HG03558 (cell line): ENCODE results near the gene POF1B.
"Not testable (repeated sequence)": the region's sequence is repeated elsewhere in the genome, so short reads cannot be mapped to it uniquely, and the experiment has no call there.

Experiments used
- ATAC-seq: cut with Tn5 transposase; IDR thresholded peaks from one replicate; pipeline ENCODE4 v1.9.1; 2021; ENCODE audit warnings: moderate number of reproducible peaks; ENCODE audit not compliant: unreplicated experiment; ENCODE audit errors: extremely low read depth

POF1B gene

DNA sequence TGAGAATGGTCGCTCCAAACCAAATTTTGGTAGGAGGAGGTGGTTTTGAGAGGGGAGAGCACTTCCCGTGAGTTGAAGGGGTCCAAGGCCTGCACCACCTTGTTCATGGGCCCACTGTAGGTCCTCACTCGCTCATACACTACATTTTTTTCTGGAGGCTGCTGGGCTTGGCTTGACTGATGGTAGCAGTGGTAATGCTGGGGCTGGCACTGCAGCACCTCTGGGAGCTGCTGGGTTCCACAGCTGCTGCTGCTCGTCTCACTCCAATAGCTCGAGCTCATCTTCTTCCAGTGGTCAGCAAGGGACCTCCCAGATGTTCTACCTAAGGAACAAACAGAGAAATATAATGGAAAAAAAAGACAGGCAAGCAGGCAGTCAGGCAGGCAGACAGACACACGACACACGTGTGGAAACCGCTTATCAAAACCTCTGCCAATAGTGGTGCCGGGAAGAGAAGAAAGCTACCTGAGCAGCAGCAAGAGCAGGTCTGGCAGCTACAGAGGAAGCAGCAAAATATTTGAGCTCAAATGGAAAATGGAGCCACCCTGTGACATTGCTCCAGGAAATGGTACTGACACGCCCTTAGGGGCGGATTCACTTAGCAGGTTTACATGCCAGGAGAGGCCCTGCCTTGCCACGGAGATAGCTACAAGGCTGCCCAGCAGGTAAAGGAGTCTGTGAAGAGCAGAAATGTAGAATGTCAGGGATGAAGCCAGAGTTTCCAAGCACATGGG is at the start of gene POF1B:
TSS of gene POF1B (minus strand) at position 492 of the 734 bp plus-strand sequence. CDS start at position 281, 211 bp downstream.
- peak; percentile 43 for ATAC-seq

DNA sequence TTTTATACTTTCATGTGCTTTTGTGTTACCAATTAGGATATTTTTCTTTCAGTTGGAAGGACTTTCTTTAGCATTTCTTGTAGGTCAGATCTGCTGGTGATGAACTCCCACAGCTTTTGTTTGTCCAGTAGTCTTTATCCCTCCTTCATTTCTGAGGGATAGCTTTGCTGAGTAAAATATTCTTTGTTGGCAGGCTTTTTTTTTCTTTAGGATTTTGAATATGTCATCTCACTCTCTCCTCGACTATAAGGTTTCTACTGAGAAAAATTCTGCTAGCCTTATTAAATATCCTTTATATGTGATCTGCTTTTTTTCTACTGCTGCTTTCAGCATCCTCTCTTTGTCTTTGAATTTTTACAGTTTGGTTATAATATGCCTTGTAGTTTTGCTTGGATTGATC is 49.6 kb upstream of the POF1B start:
- ATAC-seq, result no peak

- ATAC-seq, result no peak
Measured at GRCh38 chrX:85419293-85419692, 39.8 kb upstream of the POF1B start.

DNA sequence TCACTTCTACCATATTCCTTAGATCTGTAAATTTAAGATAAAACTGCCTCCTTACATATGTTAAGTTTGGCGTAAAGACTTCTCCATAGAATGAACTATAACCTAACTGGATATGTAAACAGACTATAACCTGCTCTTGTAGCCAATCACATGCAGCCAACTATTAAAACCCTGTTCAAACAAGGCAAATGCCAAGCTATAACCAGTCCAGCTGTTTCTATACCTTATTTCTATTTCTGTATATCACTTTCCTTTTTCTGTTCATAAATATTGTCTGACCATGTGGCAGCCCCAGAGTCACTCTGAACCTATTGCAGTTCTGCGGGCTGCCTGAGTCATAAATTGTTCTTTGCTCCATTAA is 12.4 kb upstream of the POF1B start:
- no peak for ATAC-seq

- no peak for ATAC-seq
Measured at GRCh38 chrX:85391185-85391877, 11.9 kb upstream of the POF1B start.

DNA sequence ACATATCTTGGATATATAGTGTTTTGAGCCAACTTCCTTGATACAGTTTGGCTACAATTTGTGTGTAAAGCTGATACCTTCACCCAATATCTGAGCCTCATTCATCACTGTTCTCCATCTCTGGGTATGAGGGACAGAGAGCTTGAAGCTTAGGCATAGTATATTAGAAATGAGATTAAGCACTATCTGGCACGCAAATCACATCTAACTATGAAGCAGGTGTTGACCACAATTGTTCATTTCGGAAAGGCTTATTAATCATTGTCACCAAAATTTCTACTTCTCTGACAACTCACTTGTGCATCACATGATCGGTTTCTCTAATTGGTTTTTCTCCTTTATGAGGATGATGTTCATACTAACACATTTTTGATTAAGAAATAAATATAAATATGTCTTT is 2.1 kb upstream of the POF1B start:
- no peak for ATAC-seq

DNA sequence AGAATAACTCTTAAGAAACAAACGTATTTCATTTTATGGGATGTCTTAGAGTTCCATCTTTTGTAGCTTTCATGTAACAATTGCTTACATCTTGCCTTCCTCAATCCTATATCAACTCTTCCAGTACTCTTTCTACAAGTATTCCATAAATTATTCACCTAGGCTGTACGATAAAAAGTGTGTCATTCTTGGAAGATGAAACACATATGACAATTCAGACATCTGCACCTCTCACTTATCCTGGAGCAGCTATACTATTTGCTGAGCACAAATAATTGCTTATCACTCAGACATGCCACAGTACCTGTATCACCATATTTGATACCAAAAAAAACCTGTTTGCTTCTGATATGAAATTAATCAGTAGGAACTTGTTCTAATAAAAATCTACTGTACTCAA is 1.0 kb downstream of the POF1B start:
- no peak for ATAC-seq

GRCh38 chrX:85375333-85375738 is 4.1 kb downstream of the POF1B start:
- no peak for ATAC-seq

DNA sequence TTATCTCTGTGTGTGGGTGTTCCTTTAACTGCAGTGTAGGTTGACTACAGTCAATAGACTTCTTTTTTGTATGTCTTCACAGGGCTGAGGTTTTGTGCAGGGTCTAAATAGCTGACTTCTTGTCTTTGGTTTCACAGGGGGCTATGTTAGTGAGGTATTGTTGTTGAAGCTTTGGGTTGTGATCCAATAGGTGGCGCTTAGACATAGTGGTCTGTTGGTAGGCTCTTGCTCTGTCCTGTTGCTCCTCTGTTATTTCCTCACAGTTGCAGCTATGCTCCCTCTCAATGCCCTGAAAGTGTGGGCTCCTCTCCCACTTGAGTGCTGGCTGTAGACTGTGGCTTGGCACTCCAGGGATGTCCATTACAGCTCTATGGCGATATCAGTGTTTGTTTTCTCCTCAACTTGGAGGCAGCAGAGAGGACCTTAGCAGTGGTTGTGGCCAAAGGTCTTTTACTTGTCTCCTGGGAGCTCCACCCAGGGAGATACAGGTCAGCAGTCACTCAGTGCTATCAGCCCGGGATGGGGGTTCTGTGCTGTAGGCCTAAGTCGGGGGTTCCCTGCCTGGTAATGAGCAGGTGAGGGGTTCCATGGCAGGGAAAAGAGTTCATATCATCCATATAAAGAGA is 14.0 kb downstream of the POF1B start:
- no peak for ATAC-seq

GRCh38 chrX:85359051-85359450 is 20.4 kb downstream of the POF1B start:
- no peak for ATAC-seq

DNA sequence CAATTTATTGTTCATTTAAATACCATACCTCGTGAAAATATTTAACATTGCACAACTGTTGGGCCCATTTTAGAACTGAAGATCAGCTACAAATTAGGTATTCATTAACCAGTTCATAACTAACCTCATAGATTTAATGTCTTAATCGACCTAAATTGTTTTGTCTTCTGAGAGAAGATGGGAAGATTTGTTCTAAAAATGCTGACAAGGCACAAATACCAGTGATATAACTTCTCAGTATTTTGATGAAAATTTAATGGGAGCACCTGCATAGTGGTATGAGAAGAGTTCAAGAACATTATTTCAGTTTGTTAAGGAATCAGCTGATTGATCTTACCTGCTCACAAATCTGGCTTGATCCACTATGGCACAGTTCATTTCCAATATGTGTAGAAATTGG is 33.9 kb downstream of the POF1B start:
- ATAC-seq, result no peak

- no peak for ATAC-seq
Measured at GRCh38 chrX:85327060-85327333, 52.5 kb downstream of the POF1B start.

- no peak for ATAC-seq
Measured at GRCh38 chrX:85326234-85327059, 53.0 kb downstream of the POF1B start.

GRCh38 chrX:85311348-85311747 is 68.1 kb downstream of the POF1B start:
- not testable (repeated sequence) for ATAC-seq

GRCh38 chrX:85309717-85310116 is 69.7 kb downstream of the POF1B start:
- ATAC-seq, result no peak

DNA sequence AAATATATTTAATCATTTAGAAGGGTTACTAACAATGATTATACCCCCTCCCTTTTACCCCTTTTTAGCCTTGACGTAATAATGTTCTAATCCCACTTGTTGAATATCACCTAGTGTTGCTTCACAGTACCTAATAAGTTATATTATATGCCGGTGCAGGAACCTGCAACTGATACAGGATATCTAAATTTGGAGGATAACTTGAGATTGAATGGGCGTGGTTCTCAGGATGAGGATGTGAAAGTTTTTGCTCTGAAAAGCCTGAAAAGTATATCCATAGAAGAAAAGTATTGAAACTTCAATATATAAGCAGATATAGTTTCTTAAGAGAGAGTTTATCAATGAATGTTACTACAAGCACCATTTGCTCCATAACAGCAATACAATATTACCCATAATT is 75.9 kb downstream of the POF1B start:
- peak; percentile 63 for ATAC-seq

DNA sequence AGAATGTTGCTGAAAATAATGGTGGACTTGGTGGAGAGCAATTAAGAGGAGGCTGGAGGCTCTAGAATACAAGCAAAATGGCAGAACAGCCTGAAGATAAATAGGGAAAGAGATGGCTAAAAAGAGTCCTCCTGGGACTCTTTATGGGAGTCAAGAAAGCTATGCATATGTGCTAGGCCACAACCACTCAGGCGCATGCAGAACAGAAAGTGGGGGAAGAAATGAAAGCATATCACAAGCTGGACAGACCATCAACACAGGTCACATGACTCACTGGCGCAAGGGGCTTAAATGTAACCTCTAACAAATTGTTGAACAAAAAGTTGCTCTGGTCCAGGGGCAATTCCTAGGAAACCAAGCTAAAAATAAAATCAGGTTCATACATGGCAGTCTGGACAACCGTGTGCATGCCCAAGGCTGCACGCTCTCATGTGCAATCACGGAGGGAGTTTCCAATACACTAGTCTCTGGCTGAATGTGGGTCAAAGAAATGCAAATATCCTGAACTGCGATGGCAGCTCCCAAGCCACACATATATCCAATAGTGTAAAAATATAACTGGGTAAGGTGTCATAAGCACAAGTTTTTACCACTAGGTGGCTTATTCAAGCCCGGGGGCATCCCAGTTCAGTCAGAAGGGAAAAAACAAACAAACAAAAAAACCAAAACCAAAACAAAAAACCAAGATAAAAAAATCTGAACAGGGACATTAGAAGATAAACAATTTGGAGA is 90.3 kb downstream of the POF1B start:
- no peak for ATAC-seq

- ATAC-seq, result not testable (repeated sequence)
Measured at GRCh38 chrX:85285286-85285685, 94.2 kb downstream of the POF1B start.

DNA sequence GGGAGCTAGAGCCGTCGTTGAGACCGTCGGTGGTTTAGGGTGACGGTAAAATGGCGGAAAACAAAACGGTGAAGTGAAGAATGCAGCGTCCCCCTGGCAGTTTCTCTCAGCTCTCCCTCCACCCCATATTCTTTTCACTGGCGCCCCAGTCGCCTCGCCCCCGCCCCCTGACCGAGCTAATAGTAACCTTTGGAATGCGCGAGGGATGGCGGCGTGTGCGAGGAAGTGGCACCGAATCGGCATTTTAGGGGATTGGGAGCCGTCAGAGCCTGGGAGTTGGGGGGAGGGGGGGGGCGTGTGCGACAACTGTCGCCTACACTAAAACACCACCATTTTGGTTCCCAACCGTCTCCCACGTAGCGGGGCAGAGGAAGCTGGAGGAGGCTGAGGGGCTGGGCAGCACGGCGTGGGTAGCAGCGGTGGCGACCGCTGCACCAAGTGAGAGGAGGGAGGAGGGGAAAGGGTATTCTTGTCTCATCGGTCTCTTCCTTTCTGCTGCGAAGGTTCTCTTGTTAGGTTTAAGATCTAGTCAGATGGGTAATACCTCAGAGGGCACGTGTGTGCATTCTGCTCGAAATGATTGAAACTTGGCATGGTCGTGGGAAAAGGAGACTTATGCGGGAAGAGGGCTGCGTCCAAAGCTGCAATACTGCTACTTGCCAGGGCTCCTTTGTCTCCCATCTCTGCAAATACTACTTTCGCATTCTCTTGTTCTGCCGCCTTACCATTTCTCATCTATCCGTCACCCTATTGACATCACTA is 134.8 kb downstream of the POF1B start:
- ATAC-seq, result no peak
